H9 (cell line): ENCODE data around the gene GPC6. TPM values are rescaled to one million over a fixed set of nuclear protein-coding genes. Genes with fewer than 3 reads are reported as not detected.

Source experiments
- DNase-seq: peaks from one replicate; pipeline ENCODE4 v3.0.0-alpha.2; 2017
- H2AFZ ChIP-seq: one replicate; pipeline ENCODE4 v1.6.1; 2013; ENCODE audit warnings: mild to moderate bottlenecking, low read length, control low read depth, moderate library complexity
- H2AK5ac ChIP-seq: 2 replicates; pipeline ENCODE4 v1.6.1; 2013; ENCODE audit warnings: low read length, control low read depth, mixed read lengths; ENCODE audit not compliant: insufficient read length
- H2BK120ac ChIP-seq: one replicate; pipeline ENCODE4 v1.6.1; 2013; ENCODE audit warnings: low read depth, mild to moderate bottlenecking, low read length, control low read depth, inconsistent platforms; ENCODE audit not compliant: poor library complexity, severe bottlenecking
- H2BK12ac ChIP-seq: 2 replicates; pipeline ENCODE4 v1.6.1; 2013; ENCODE audit warnings: low read length, control low read depth, mixed read lengths, low read depth; ENCODE audit not compliant: insufficient read length
- H2BK15ac ChIP-seq: 2 replicates; pipeline ENCODE4 v1.6.1; 2013; ENCODE audit warnings: low read depth, low read length, control low read depth
- H2BK20ac ChIP-seq: one replicate; pipeline ENCODE4 v1.6.1; 2013; ENCODE audit warnings: low read depth, mild to moderate bottlenecking, low read length, control low read depth, inconsistent platforms; ENCODE audit not compliant: poor library complexity, severe bottlenecking
- H2BK5ac ChIP-seq: 2 replicates; pipeline ENCODE4 v1.6.1; 2013; ENCODE audit warnings: low read length, control low read depth, mixed read lengths; ENCODE audit not compliant: insufficient read length
- H3K14ac ChIP-seq: 2 replicates; pipeline ENCODE4 v1.6.1; 2013; ENCODE audit warnings: low read length, control low read depth; ENCODE audit not compliant: insufficient read depth
- H3K18ac ChIP-seq: 2 replicates; pipeline ENCODE4 v1.6.1; 2013; ENCODE audit warnings: low read depth, mild to moderate bottlenecking, mixed read lengths, low read length, control low read depth; ENCODE audit not compliant: insufficient read length
- H3K23ac ChIP-seq: 2 replicates; pipeline ENCODE4 v1.6.1; 2013; ENCODE audit warnings: low read length, control low read depth, mixed read lengths, low read depth; ENCODE audit not compliant: insufficient read length
- H3K23me2 ChIP-seq: 2 replicates; pipeline ENCODE4 v1.6.1; 2013; ENCODE audit warnings: low read depth, mild to moderate bottlenecking, mixed read lengths, low read length, control low read depth; ENCODE audit not compliant: insufficient read length, poor library complexity, severe bottlenecking
- H3K27ac ChIP-seq: 2 replicates; pipeline ENCODE4 v1.5.1; 2013; ENCODE audit warnings: low read length, control low read depth, mixed read lengths, low read depth; ENCODE audit not compliant: insufficient read length
- H3K27me3 ChIP-seq: 2 replicates; pipeline ENCODE4 v1.6.1; 2013; ENCODE audit warnings: low read length, control low read depth, inconsistent platforms; ENCODE audit not compliant: insufficient read depth
- H3K4ac ChIP-seq: 2 replicates; pipeline ENCODE4 v1.6.1; 2013; ENCODE audit warnings: low read depth, mild to moderate bottlenecking, control low read depth, inconsistent platforms, low read length, moderate library complexity
- H3K4me1 ChIP-seq: 2 replicates; pipeline ENCODE4 v1.6.1; 2013; ENCODE audit warnings: low read length, control low read depth, inconsistent platforms; ENCODE audit not compliant: insufficient read depth
- H3K4me2 ChIP-seq: 2 replicates; pipeline ENCODE4 v1.6.1; 2013; ENCODE audit warnings: low read length, control low read depth, mixed read lengths; ENCODE audit not compliant: insufficient read length, insufficient read depth
- H3K56ac ChIP-seq: 2 replicates; pipeline ENCODE4 v1.6.1; 2013; ENCODE audit warnings: low read depth, mild to moderate bottlenecking, mixed read lengths, low read length, control low read depth; ENCODE audit not compliant: insufficient read length
- H3K79me1 ChIP-seq: 2 replicates; pipeline ENCODE4 v1.6.1; 2013; ENCODE audit warnings: low read depth, mild to moderate bottlenecking, moderate library complexity, low read length, control low read depth, inconsistent platforms; ENCODE audit not compliant: insufficient read depth, poor library complexity, severe bottlenecking
- H3K79me2 ChIP-seq: 2 replicates; pipeline ENCODE4 v1.6.1; 2013; ENCODE audit warnings: low read length, control low read depth, inconsistent platforms; ENCODE audit not compliant: insufficient read depth
- H3K9ac ChIP-seq: 2 replicates; pipeline ENCODE4 v1.6.1; 2013; ENCODE audit warnings: low read length, control low read depth, mixed read lengths; ENCODE audit not compliant: insufficient read length; ENCODE audit errors: extremely low read depth
- H3K9me3 ChIP-seq: one replicate; pipeline ENCODE4 v1.6.1; 2013; ENCODE audit warnings: low read depth, low read length, inconsistent platforms; ENCODE audit not compliant: control insufficient read depth
- H3T11ph ChIP-seq: one replicate; pipeline ENCODE4 v1.6.1; 2013; ENCODE audit warnings: mild to moderate bottlenecking, low read length, control low read depth, inconsistent platforms
- H4K20me1 ChIP-seq: one replicate; pipeline ENCODE4 v1.6.1; 2013; ENCODE audit not compliant: control insufficient read depth, insufficient read length, insufficient read depth
- H4K5ac ChIP-seq: 2 replicates; pipeline ENCODE4 v1.6.1; 2013; ENCODE audit warnings: low read depth, mild to moderate bottlenecking, mixed read lengths, low read length, control low read depth; ENCODE audit not compliant: insufficient read length
- H4K8ac ChIP-seq: replicated peaks from 2 replicates; pipeline ENCODE4 v1.6.1; 2013; ENCODE audit warnings: low read length, control low read depth, mixed read lengths, low read depth; ENCODE audit not compliant: insufficient read length
- H4K91ac ChIP-seq: 2 replicates; pipeline ENCODE4 v1.6.1; 2013; ENCODE audit warnings: low read depth, mild to moderate bottlenecking, moderate library complexity, mixed read lengths, low read length, control low read depth; ENCODE audit not compliant: insufficient read length
- H3K27ac Mint-ChIP-seq, 3 experiments: 2 replicates in 2 of 3; 3 replicates in 1 of 3; pipeline ENCODE4 v1.8.0; 2020 to 2021; ENCODE audit warnings: mixed read lengths in 3 of 3, mild to moderate bottlenecking in 1 of 3, moderate library complexity in 1 of 3
- H3K27me3 Mint-ChIP-seq: 2 replicates; pipeline ENCODE4 v1.8.0; 2021; ENCODE audit warnings: low read depth, mild to moderate bottlenecking, moderate library complexity, mixed read lengths
- H3K36me3 Mint-ChIP-seq, 3 experiments: 2 replicates in 2 of 3; 3 replicates in 1 of 3; pipeline ENCODE4 v1.8.0; 2020 to 2021; ENCODE audit warnings: low read depth in 3 of 3, mixed read lengths in 3 of 3; ENCODE audit not compliant: insufficient read depth in 1 of 3
- H3K4me1 Mint-ChIP-seq, 2 experiments: 2 replicates each; pipeline ENCODE4 v1.8.0; 2020; ENCODE audit warnings: mixed read lengths in 2 of 2
- H3K4me3 Mint-ChIP-seq, 2 experiments: 2 replicates in 1 of 2; 3 replicates in 1 of 2; pipeline ENCODE4 v1.8.0; 2020 to 2021; ENCODE audit warnings: mild to moderate bottlenecking in 2 of 2, mixed read lengths in 2 of 2, moderate library complexity in 1 of 2
- H3K9me3 Mint-ChIP-seq, 2 experiments: 2 replicates in 1 of 2; 3 replicates in 1 of 2; pipeline ENCODE4 v1.8.0; 2020; ENCODE audit warnings: mild to moderate bottlenecking in 2 of 2, mixed read lengths in 2 of 2, moderate library complexity in 1 of 2
- CTCF ChIP-seq: fragments of 200-600 bp; sonication (generic); conservative IDR thresholded peaks from 3 replicates; pipeline ENCODE4 v1.8.0; 2021; ENCODE audit warnings: antibody characterized with exemption, mild to moderate bottlenecking
- total RNA-seq: library from RNA; stranded (reverse); gene quantifications from 2 replicates; pipeline ENCODE4 v1.2.1, GENCODE V29; 2021

The GPC6 gene
- total RNA-seq, 1 experiment from 2014 or later = 15.6 TPM

DNA sequence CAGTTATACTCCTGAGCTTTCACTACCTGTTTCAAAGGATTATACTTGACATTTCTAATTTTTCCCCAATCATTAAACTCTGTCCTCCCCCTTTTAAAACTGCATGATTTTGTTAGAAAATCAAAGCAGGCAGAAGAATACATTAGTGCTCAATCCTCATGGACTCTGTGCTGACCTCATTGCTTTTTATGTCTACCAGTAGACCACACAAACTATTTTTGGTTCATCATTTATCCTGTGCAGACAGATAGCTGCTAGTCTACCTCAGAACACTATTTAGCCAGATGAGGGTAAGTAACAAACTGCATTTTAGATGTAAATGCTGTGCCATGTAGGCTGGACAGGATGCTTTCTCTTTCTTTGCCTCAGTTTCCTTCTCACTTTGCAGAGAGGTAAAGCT is 1016.9 kb downstream of the GPC6 start:
- Mint-ChIP-seq H3K4me1 (no peaks in the 10 kb centered on the region), H3K27me3 (no peaks in the 10 kb centered on the region), H3K4me3 (no peak overlapping the region), H3K9me3 (peaks cover 0 to 11% of the 10 kb centered on the region in 2 experiments; a peak in 3 of 5 replicates), H3K27ac (no peak overlapping the region), H3K36me3 (no peaks in the 10 kb centered on the region)
- Histone ChIP-seq H4K20me1 (no peaks in the 10 kb centered on the region), H3T11ph (no peak overlapping the region), H3K23ac (no peak overlapping the region), H2BK120ac (no peak overlapping the region), H3K27ac (no peak overlapping the region), H3K56ac (no peak overlapping the region), H3K4me2 (no peak overlapping the region), H4K91ac (no peak overlapping the region), H4K5ac (no peak overlapping the region), H3K79me1 (no peaks in the 10 kb centered on the region), H3K4ac (no peak overlapping the region), H2BK20ac (no peak overlapping the region), H2BK15ac (no peak overlapping the region), H3K4me1 (no peaks in the 10 kb centered on the region), H2BK12ac (no peak overlapping the region), H2BK5ac (no peak overlapping the region), H3K9ac (no peak overlapping the region), H2AFZ (no peak overlapping the region), H3K14ac (no peak overlapping the region), H3K23me2 (no peaks in the 10 kb centered on the region), H2AK5ac (no peak overlapping the region), H3K9me3 (no peaks in the 10 kb centered on the region), H3K79me2 (no peaks in the 10 kb centered on the region), H3K27me3 (no peaks in the 10 kb centered on the region), H3K18ac (no peak overlapping the region), H4K8ac (no peak overlapping the region)
- TF ChIP-seq CTCF = no peak
- no peak for DNase-seq
